Kidney tubule cell (primary cell): ENCODE data around the gene TRPC1.

ENCODE experiments used
- DNase-seq: peaks from one replicate; pipeline ENCODE4 v3.0.0-alpha.2; 2018; ENCODE audit warnings: low spot score

Gene TRPC1

GRCh38 chr3:142844339-142844977 lies 120.6 kb downstream of the TRPC1 start:
- peak; percentile 69 for DNase-seq

- no peak for DNase-seq
These were observed 123.1 kb downstream of the TRPC1 start for GRCh38 chr3:142846779-142847577.

- DNase-seq, result peak; percentile 32
These were observed 125.3 kb downstream of the TRPC1 start for GRCh38 chr3:142849148-142849547.

DNA sequence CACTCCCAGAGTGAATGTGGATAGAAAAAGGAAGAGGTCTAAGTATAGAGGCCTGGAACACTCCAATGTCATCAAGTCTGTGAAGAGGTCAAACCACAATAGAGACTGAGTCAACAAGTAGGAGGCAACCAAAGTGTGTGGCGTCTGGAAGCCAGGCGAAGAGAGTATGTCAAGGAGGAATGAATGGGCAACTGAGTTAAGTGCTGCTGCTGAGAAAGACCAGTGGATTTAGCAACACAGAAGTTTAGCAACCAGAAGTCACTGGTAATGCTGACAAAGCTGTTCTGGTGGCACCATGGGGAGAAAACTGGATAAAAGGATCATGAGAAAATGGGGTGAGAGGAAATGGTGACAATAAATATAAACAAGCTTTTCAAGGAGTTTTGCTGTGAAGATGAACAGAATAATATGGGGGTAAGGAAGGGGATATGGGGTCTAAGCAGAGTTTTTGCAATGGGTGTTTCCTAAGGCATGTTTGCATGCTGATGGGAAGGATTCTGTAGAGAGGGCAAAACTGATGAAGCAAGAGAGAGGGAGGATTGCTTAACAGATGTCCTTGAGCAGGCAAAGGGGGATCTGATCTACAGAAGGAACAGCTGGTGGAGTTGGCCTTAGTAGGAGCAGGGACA lies 126.7 kb downstream of the TRPC1 start:
- DNase-seq, result peak; percentile 94

DNA sequence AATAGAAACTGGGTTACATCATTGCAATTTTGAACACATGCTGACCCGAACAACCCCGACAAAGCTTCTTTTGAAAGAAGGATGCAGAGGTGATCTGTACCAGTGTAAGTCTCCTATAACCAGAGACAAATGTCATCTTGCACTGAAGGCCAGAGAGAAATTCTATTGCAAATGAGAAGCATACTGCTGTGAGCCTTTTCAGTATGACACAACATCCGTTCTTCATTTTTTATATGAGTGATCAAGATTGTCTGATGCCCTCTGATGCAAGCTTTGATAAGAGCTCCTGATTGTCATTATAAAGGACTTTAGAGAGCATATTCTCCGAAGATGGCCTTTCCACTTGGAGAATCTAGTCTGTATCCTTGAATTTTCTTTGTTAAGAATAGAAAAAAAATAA lies 128.2 kb downstream of the TRPC1 start:
- no peak for DNase-seq

- DNase-seq, result peak; percentile 96
These were observed 129.7 kb downstream of the TRPC1 start for GRCh38 chr3:142853270-142854168.

DNA sequence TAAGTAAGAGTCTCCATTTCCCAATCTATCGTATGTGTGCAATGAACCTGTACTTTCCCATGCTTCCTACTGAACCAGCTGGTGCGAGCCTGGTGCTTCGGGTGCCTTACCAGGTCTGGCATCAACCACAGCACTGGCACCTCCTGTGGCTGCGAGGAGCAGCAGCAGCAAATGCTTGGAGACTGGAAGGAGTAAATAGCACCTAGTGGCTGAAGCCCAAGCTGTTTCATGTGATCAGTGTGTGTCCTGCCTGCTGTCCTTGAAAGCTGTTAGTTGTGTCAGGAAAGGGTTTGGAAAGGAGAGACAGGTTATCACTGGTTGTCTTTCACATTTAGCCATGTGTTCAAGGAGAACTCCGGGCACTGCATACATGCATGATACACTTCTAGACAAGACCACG lies 133.2 kb downstream of the TRPC1 start:
- DNase-seq, result peak; percentile 80
